CD4-positive, alpha-beta T cell (primary cell): Measurements from ENCODE around the gene RAD52. TPM values are rescaled to one million over a fixed set of nuclear protein-coding genes. Genes with fewer than 3 reads are reported as not detected.

Experiments used
- ATAC-seq: fragments of 200-7000 bp; cut with Tn5 transposase; one replicate; pipeline ENCODE4 v1.10.0; 2022; ENCODE audit warnings: mild to moderate bottlenecking; ENCODE audit not compliant: poor library complexity
- CTCF ChIA-PET: fragments of 350-600 bp; sonication (Branson Sonifier 250); formaldehyde crosslinking; loops from one replicate; lab custom pipeline; 2021; ENCODE audit warnings: antibody characterized with exemption, inconsistent platforms; lab: Charles Lee
- POLR2A ChIA-PET: fragments of 350-600 bp; sonication (Branson Sonifier 250); formaldehyde crosslinking; loops from one replicate; lab custom pipeline; 2021; ENCODE audit warnings: antibody characterized with exemption, inconsistent platforms; lab: Charles Lee
- DNase-seq, 14 experiments: peaks; one replicate each; pipeline ENCODE4 v3.0.0-alpha.2; 2013 to 2020; ENCODE audit warnings: mixed read lengths in 2 of 14
- H3K27ac ChIP-seq, 2 donors: one replicate each; pipeline versions ENCODE4 v1.5.1 to v1.7.0; 2013; ENCODE audit warnings: low read length in 2 of 2, low read depth in 1 of 2, mild to moderate bottlenecking in 1 of 2
- H3K27me3 ChIP-seq, 2 experiments: 1 replicate in 1 of 2; 2 replicates in 1 of 2; pipeline versions ENCODE4 v1.6.1 to v1.7.0; 2013; ENCODE audit warnings: low read length in 2 of 2, control low read depth in 1 of 2, mild to moderate bottlenecking in 1 of 2, moderate library complexity in 1 of 2; ENCODE audit not compliant: insufficient read depth in 2 of 2, control insufficient read depth in 1 of 2
- H3K36me3 ChIP-seq: one replicate; pipeline ENCODE4 v1.6.1; 2013; ENCODE audit warnings: low read length, control low read depth; ENCODE audit not compliant: insufficient read depth
- H3K4me1 ChIP-seq: one replicate; pipeline ENCODE4 v1.6.1; 2013; ENCODE audit warnings: low read length, control low read depth; ENCODE audit not compliant: insufficient read depth
- H3K4me3 ChIP-seq: one replicate; pipeline ENCODE4 v1.5.1; 2013; ENCODE audit warnings: mild to moderate bottlenecking, low read length, moderate library complexity
- H3K9me3 ChIP-seq, 2 experiments: 1 replicate in 1 of 2; 2 replicates in 1 of 2; pipeline versions ENCODE4 v1.6.1 to v1.7.0; 2013; ENCODE audit warnings: low read length in 2 of 2, mild to moderate bottlenecking in 2 of 2, control low read depth in 1 of 2, moderate library complexity in 1 of 2; ENCODE audit not compliant: control insufficient read depth in 1 of 2, insufficient read depth in 1 of 2
- H3K27ac Mint-ChIP-seq: one replicate; pipeline ENCODE4 v1.8.0; 2020; ENCODE audit warnings: mixed read lengths
- H3K27me3 Mint-ChIP-seq: one replicate; pipeline ENCODE4 v1.8.0; 2021; ENCODE audit warnings: mixed read lengths
- H3K36me3 Mint-ChIP-seq: one replicate; pipeline ENCODE4 v1.8.0; 2021; ENCODE audit warnings: low read depth, mixed read lengths
- H3K4me1 Mint-ChIP-seq: one replicate; pipeline ENCODE4 v1.8.0; 2021; ENCODE audit warnings: low read depth, mixed read lengths
- H3K4me3 Mint-ChIP-seq: one replicate; pipeline ENCODE4 v1.8.0; 2020; ENCODE audit warnings: mild to moderate bottlenecking, mixed read lengths
- H3K9me3 Mint-ChIP-seq: one replicate; pipeline ENCODE4 v1.8.0; 2020; ENCODE audit warnings: mixed read lengths
- intact Hi-C, 2 experiments: fragments of 100-400 bp; cut with DNase I in 1 of 2; cut with micrococcal nuclease in 1 of 2; formaldehyde crosslinking; loops; one replicate each; pipeline versions ENCODE4 v1.15.1 to v1.9.0; 2023 to 2025; cut with DNase I, micrococcal nuclease
- total RNA-seq, 174 experiments: library from RNA in 2 of 174; stranded (reverse) in 2 of 174; gene quantifications; one replicate each; pipeline ENCODE4 v1.2.3 and lab custom pipeline; 2021 to 2026
- TF ChIP-seq, protein P1 (sequence below): fragments of 200-600 bp; IDR thresholded peaks from one replicate; pipeline ENCODE4 v1.8.0; 2022; ENCODE audit warnings: antibody characterized with exemption, mild to moderate bottlenecking

The RAD52 gene
- total RNA-seq, 2 experiments from 2014 or later = 7.0 to 8.1 TPM

DNA sequence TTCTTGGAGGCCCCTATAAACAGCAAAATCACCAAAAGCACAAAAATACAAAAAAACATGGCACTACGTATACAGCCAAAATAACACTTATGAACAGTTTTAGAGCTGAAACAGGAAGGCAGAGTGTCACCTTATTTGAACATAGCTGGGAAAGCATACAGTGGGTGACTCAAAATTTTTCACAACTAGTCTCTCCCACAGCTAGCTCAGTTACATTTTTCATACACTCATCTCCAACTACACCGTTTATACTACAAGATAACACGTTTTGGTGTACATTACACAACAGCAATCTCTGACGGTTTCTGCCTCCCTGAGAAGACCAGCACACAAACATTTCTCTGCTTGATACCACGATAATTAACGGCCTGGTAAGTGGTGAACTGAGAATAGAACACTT lies 2.9 kb downstream of the RAD52 start:
- CTCF ChIA-PET = interaction anchor here (0.8 to 1.6 kb wide), 2 partner anchors 304 to 371 kb away, joined by 3 to 6 read pairs; no protein-coding TSS in a partner anchor
- Mint-ChIP-seq H3K9me3 (no peaks in the 10 kb centered on the region), H3K36me3 (peaks cover 43% of the 10 kb centered on the region), H3K27ac (peak overlapping the region; percentile 43), H3K27me3 (no peaks in the 10 kb centered on the region), H3K4me1 (peaks cover 46% of the 10 kb centered on the region), H3K4me3 (peak overlapping the region; percentile 83)
- ATAC-seq = no peak
- POLR2A ChIA-PET = no interaction called here
- intact Hi-C loops = loop anchor here (5.0 to 10.0 kb wide), 6 partner anchors 39 to 646 kb away; partner anchors contain the start of gene FBXL14 (in 2 of the 2)
- H3K4me3 ChIP-seq = no peak overlapping the region
- peaks cover 30% of the 10 kb centered on the region for H3K4me1 ChIP-seq
- H3K36me3 ChIP-seq = peaks cover 4% of the 10 kb centered on the region
- no peaks in the 10 kb centered on the region for H3K9me3 ChIP-seq
- TF ChIP-seq, protein P1, sequence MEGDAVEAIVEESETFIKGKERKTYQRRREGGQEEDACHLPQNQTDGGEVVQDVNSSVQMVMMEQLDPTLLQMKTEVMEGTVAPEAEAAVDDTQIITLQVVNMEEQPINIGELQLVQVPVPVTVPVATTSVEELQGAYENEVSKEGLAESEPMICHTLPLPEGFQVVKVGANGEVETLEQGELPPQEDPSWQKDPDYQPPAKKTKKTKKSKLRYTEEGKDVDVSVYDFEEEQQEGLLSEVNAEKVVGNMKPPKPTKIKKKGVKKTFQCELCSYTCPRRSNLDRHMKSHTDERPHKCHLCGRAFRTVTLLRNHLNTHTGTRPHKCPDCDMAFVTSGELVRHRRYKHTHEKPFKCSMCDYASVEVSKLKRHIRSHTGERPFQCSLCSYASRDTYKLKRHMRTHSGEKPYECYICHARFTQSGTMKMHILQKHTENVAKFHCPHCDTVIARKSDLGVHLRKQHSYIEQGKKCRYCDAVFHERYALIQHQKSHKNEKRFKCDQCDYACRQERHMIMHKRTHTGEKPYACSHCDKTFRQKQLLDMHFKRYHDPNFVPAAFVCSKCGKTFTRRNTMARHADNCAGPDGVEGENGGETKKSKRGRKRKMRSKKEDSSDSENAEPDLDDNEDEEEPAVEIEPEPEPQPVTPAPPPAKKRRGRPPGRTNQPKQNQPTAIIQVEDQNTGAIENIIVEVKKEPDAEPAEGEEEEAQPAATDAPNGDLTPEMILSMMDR = no peak
- no peak overlapping the region for H3K27ac ChIP-seq
- DNase-seq = no peak
- no peaks in the 10 kb centered on the region for H3K27me3 ChIP-seq

DNA sequence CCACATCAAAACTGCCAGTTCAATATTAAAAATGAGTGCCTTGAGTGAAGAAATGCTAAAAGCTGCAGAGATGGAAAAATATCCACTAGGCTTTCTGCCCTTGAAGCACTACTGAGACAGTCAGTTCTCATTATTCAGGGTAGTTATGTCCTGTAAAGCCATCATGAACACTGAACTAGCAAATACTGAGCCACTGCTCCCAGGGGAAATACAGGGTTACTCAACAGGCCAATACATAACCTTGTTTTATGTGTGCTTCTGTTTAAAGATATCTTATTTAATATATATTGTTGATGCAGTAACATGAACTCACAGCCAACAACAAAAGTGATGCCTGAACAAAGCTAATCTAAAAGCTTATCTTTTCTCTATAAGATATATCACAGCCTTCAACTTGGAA lies 3.3 kb downstream of the RAD52 start:
- peak overlapping the region; percentile 83 for H3K4me3 Mint-ChIP-seq
- ATAC-seq = no peak
- peak overlapping the region; percentile 43 for H3K27ac Mint-ChIP-seq
- no peaks in the 10 kb centered on the region for H3K9me3 ChIP-seq
- no peaks in the 10 kb centered on the region for H3K27me3 Mint-ChIP-seq
- H3K4me3 ChIP-seq = no peak overlapping the region
- DNase-seq = no peak
- H3K4me1 Mint-ChIP-seq = peaks cover 46% of the 10 kb centered on the region
- TF ChIP-seq, protein P1 = no peak
- H3K9me3 Mint-ChIP-seq = no peaks in the 10 kb centered on the region
- no peak overlapping the region for H3K27ac ChIP-seq
- peaks cover 4% of the 10 kb centered on the region for H3K36me3 ChIP-seq
- H3K4me1 ChIP-seq = peaks cover 30% of the 10 kb centered on the region
- CTCF ChIA-PET = interaction anchor here (0.8 to 1.6 kb wide), 2 partner anchors 304 to 370 kb away, joined by 3 to 6 read pairs; no protein-coding TSS in a partner anchor
- intact Hi-C loops = loop anchor here (5.0 to 10.0 kb wide), 6 partner anchors 39 to 646 kb away; partner anchors contain the start of gene FBXL14 (in 2 of the 2)
- POLR2A ChIA-PET = no interaction called here
- peaks cover 43% of the 10 kb centered on the region for H3K36me3 Mint-ChIP-seq
- H3K27me3 ChIP-seq = no peaks in the 10 kb centered on the region

DNA sequence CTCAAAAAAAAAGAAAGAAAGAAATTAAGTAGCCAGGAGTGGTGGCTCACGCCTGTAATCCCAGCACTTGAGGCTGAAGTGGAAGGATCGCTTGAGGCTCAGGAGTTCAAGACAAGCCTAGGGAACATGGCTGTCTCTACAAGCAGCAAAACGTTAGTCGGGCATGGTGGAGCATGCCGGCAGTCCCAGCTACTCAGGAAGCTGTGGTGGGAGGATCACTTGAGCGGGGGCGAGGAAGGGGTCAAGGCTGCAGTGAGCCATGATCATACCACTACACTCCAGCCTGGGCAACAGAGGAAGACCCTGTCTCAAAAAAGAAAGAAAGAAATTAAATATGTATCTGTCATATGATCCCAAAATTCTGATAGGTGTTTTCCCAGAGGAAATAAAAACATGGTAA lies 5.3 kb downstream of the RAD52 start:
- TF ChIP-seq, protein P1 = no peak
- Histone ChIP-seq H3K4me1 (peaks cover 24% of the 10 kb centered on the region), H3K9me3 (no peaks in the 10 kb centered on the region), H3K36me3 (peaks cover 11% of the 10 kb centered on the region), H3K4me3 (no peak overlapping the region), H3K27me3 (no peaks in the 10 kb centered on the region), H3K27ac (no peak overlapping the region)
- H3K9me3 Mint-ChIP-seq = no peaks in the 10 kb centered on the region
- POLR2A ChIA-PET = no interaction called here
- peak overlapping the region; percentile 51 for H3K4me3 Mint-ChIP-seq
- peaks cover 55% of the 10 kb centered on the region for H3K36me3 Mint-ChIP-seq
- H3K27ac Mint-ChIP-seq = peak overlapping the region; percentile 72
- intact Hi-C loops = loop anchor here in 1 of 2 experiments (10.0 kb wide), 2 partner anchors 299 to 549 kb away; no protein-coding TSS in a partner anchor
- peaks cover 47% of the 10 kb centered on the region for H3K4me1 Mint-ChIP-seq
- H3K27me3 Mint-ChIP-seq = no peaks in the 10 kb centered on the region
- ATAC-seq (no peak), DNase-seq (no peak)
- CTCF ChIA-PET = no interaction called here
